ENCODE measurements around the gene HLA-B. TPM values are rescaled to one million over a fixed set of nuclear protein-coding genes. Genes with fewer than 3 reads are reported as not detected.
A peak's percentile ranks its signal among the peaks of the same experiment; 100 is the strongest.

Gene HLA-B
- total RNA-seq, 2 experiments from 2014 or later = 4,654 to 4,702 TPM

GRCh38 chr6:31356216-31356945, 598 bp downstream of the HLA-B start:
- peak overlapping the region; percentile 93 for H3K4me3 Mint-ChIP-seq
- H3K9me3 Mint-ChIP-seq = no peaks in the 10 kb centered on the region
- POLR2A ChIA-PET = no interaction called here

GRCh38 chr6:31355583-31355948, 1.4 kb downstream of the HLA-B start:
- ChIA-PET CTCF (interaction anchor here (0.7 to 2.1 kb wide), 2 partner anchors 11 to 27 kb away, joined by 4 to 8 read pairs; no protein-coding TSS in a partner anchor), POLR2A (no interaction called here)
- DNase-seq = no peak
- H3K9me3 Mint-ChIP-seq = no peaks in the 10 kb centered on the region
- peak overlapping the region; percentile 76 for H3K27ac Mint-ChIP-seq
- peaks cover 52% of the 10 kb centered on the region for H3K36me3 Mint-ChIP-seq (ENCODE audit: low read depth)
- H3K4me1 Mint-ChIP-seq = peaks cover 63% of the 10 kb centered on the region
- H3K27me3 Mint-ChIP-seq = peaks cover 3% of the 10 kb centered on the region
- H3K4me3 Mint-ChIP-seq = peak overlapping the region; percentile 93

More at GRCh38 chr6:31356216-31356945, 598 bp downstream of the HLA-B start:
- Mint-ChIP-seq H3K4me1 (peaks cover 59% of the 10 kb centered on the region), H3K36me3 (ENCODE audit: low read depth) (peaks cover 59% of the 10 kb centered on the region), H3K27ac (peak overlapping the region; percentile 100), H3K27me3 (peaks cover 3% of the 10 kb centered on the region)
- peak; percentile 79 for DNase-seq
- CTCF ChIA-PET = no interaction called here

GRCh38 chr6:31354864-31355582, 2.0 kb downstream of the HLA-B start:
- DNase-seq = no peak
- peaks cover 49% of the 10 kb centered on the region for H3K36me3 Mint-ChIP-seq (ENCODE audit: low read depth)
- H3K27me3 Mint-ChIP-seq = no peaks in the 10 kb centered on the region
- peaks cover 63% of the 10 kb centered on the region for H3K4me1 Mint-ChIP-seq
- H3K9me3 Mint-ChIP-seq = no peaks in the 10 kb centered on the region
- ChIA-PET POLR2A (no interaction called here), CTCF (interaction anchor here (0.7 to 2.1 kb wide), 3 partner anchors 12 to 157 kb away, joined by 4 to 8 read pairs (median 5); no protein-coding TSS in a partner anchor)
- H3K27ac Mint-ChIP-seq = peak overlapping the region; percentile 76
- H3K4me3 Mint-ChIP-seq = peak overlapping the region; percentile 93

DNA sequence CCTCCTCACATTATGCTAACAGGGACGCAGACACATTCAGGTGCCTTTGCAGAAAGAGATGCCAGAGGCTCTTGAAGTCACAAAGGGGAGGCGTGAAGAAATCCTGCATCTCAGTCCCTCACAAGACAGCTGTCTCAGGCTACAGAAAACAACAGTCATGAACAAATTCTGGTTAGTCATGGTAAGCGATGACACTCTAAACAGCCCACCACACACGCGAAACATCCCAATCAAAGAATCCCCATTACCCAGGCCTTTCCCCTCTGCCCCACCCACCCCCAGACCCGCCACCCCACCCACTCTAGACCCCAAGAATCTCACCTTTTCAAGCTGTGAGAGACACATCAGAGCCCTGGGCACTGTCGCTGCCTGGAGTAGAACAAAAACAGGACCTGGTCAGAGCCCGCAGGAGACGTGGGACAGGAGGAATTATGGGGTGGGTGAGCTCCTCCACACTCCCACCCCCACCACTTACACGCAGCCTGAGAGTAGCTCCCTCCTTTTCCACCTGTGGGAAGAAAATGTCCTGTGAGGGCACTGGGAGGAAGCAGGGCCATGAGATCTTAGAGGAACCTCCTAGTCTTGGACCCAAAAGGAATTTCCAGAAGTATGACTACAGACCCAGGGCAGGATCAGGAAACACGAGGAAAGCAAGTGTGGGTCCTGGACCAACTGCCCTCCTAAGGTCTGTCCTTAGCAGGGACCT, 2.7 kb downstream of the HLA-B start:
- Mint-ChIP-seq H3K4me1 (peaks cover 58% of the 10 kb centered on the region), H3K27me3 (no peaks in the 10 kb centered on the region), H3K9me3 (no peaks in the 10 kb centered on the region), H3K36me3 (ENCODE audit: low read depth) (peaks cover 49% of the 10 kb centered on the region), H3K4me3 (peak overlapping the region; percentile 93), H3K27ac (peak overlapping the region; percentile 78)
- CTCF ChIA-PET = interaction anchor here (0.6 to 2.1 kb wide), 3 partner anchors 12 to 157 kb away, joined by 3 to 8 read pairs (median 5); no protein-coding TSS in a partner anchor
- POLR2A ChIA-PET = interaction anchor here (0.6 kb wide), 1 partner anchor 86 kb away, joined by 3 read pairs; no protein-coding TSS in a partner anchor
- DNase-seq = no peak

DNA sequence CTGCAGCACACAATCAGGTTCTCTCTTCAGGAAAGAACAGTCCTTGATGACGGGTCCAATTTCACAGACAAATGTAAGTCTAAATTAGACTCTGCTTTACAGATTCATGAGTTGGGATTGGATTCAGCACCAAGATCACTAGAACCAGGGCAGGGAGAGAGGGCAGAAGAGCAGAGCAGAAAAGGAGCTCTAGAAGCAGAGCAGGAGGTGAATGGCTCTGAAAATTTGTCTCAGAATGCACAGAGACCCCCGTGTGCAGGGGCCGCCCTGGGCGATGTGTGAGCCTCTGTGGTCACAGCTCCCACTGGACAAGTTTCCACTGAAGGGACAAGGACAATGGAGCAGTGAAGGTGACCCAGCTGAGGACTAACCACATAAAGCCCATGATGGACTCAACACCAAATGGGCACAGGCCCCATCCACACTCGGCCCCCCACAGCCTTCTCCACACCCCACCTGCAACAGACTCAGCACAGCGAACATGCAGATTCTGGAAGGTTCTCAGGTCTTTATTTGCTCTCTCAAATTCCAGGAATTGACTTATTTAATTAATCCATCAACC, 3.5 kb downstream of the HLA-B start:
- Mint-ChIP-seq H3K27me3 (no peaks in the 10 kb centered on the region), H3K36me3 (ENCODE audit: low read depth) (peaks cover 49% of the 10 kb centered on the region), H3K9me3 (no peaks in the 10 kb centered on the region), H3K27ac (peak overlapping the region; percentile 78), H3K4me3 (peak overlapping the region; percentile 93), H3K4me1 (peaks cover 49% of the 10 kb centered on the region)
- ChIA-PET CTCF (interaction anchor here (1.8 to 2.1 kb wide), 2 partner anchors 13 to 156 kb away, joined by 5 to 8 read pairs; no protein-coding TSS in a partner anchor), POLR2A (interaction anchor here (0.6 kb wide), 1 partner anchor 85 kb away, joined by 3 read pairs; no protein-coding TSS in a partner anchor)
- DNase-seq = no peak

DNA sequence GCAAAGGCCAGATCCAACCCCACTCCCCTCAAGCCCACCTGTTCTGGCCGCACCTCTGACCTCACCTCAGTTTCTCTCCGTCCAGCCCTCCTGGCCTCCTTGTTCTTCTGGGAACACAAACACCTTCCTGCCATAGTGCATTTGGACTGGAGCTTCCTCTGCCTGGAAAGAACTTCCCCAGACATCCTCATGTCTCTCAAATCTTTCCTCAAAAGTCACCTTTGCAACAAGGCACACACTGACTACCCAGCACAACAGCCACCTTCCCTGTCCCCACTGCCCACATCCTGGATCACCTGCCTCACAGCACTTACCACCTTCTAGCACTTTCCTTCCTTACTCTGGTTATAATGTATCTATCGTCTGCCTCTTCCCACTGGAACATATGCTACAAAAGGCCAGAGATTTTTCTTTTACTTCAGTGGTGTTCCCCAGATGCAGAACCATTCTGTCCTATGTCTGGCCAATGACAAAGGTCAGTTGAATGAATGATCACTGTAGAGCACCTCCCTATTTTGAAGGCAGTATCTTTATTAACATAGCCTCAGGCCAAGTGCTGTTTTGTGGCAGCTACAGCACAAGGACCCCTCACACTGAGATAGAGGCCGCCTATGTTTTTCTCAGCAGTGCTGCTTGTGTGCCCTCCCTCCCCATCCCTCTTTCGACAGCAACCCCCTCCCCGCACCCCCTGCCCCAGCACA, 4.1 kb downstream of the HLA-B start:
- Mint-ChIP-seq H3K27ac (peak overlapping the region; percentile 16), H3K27me3 (no peaks in the 10 kb centered on the region), H3K4me1 (peaks cover 43% of the 10 kb centered on the region), H3K4me3 (peak overlapping the region; percentile 93), H3K36me3 (ENCODE audit: low read depth) (peaks cover 49% of the 10 kb centered on the region), H3K9me3 (no peaks in the 10 kb centered on the region)
- POLR2A ChIA-PET = interaction anchor here (0.6 kb wide), 1 partner anchor 87 kb away, joined by 4 read pairs; no protein-coding TSS in a partner anchor
- DNase-seq = no peak
- CTCF ChIA-PET = no interaction called here

DNA sequence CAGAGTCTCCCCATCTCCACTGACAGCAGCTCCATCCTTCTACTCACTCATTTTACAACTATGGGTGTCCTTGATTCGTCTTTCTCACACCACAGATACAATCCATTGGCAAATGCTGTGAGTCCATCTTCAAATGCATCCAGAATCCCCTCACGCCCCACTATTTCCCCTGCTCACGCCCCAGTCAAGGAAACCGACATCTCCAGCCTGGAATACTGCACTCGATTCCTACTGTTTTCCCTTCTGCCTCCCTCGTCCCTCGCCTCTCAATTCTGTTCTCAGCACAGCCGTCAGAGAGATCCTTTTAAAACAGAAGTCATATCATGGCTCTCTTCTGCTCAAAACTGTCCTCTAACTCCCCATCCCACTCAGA, 4.7 kb downstream of the HLA-B start:
- peaks cover 42% of the 10 kb centered on the region for H3K4me1 Mint-ChIP-seq
- peaks cover 49% of the 10 kb centered on the region for H3K36me3 Mint-ChIP-seq (ENCODE audit: low read depth)
- ChIA-PET POLR2A (interaction anchor here (1.0 kb wide), 1 partner anchor 85 kb away, joined by 5 read pairs; no protein-coding TSS in a partner anchor), CTCF (no interaction called here)
- H3K27ac Mint-ChIP-seq = peak overlapping the region; percentile 32
- H3K4me3 Mint-ChIP-seq = peak overlapping the region; percentile 93
- DNase-seq = no peak
- H3K9me3 Mint-ChIP-seq = no peaks in the 10 kb centered on the region
- no peaks in the 10 kb centered on the region for H3K27me3 Mint-ChIP-seq

GRCh38 chr6:31351401-31352309, 5.3 kb downstream of the HLA-B start:
- Mint-ChIP-seq H3K36me3 (ENCODE audit: low read depth) (peaks cover 44% of the 10 kb centered on the region), H3K27ac (peak overlapping the region; percentile 32), H3K27me3 (no peaks in the 10 kb centered on the region), H3K4me1 (peaks cover 42% of the 10 kb centered on the region), H3K4me3 (peak overlapping the region; percentile 93), H3K9me3 (no peaks in the 10 kb centered on the region)
- ChIA-PET POLR2A (interaction anchor here (1.0 kb wide), 1 partner anchor 85 kb away, joined by 5 read pairs; no protein-coding TSS in a partner anchor), CTCF (no interaction called here)
- no peak for DNase-seq

- DNase-seq = no peak
- H3K4me1 Mint-ChIP-seq = peaks cover 42% of the 10 kb centered on the region
- ChIA-PET CTCF (no interaction called here), POLR2A (interaction anchor here (1.0 kb wide), 1 partner anchor 84 kb away, joined by 5 read pairs; no protein-coding TSS in a partner anchor)
- H3K36me3 Mint-ChIP-seq (ENCODE audit: low read depth) = peaks cover 40% of the 10 kb centered on the region
- no peaks in the 10 kb centered on the region for H3K9me3 Mint-ChIP-seq
- no peak overlapping the region for H3K4me3 Mint-ChIP-seq
- no peaks in the 10 kb centered on the region for H3K27me3 Mint-ChIP-seq
- H3K27ac Mint-ChIP-seq = no peak overlapping the region
Observed at GRCh38 chr6:31351033-31351380, 6.0 kb downstream of the HLA-B start.

- ChIA-PET POLR2A (no interaction called here), CTCF (interaction anchor here (1.5 kb wide), 1 partner anchor 16 kb away, joined by 3 read pairs; no protein-coding TSS in a partner anchor)
- Mint-ChIP-seq H3K4me3 (no peak overlapping the region), H3K4me1 (peaks cover 39% of the 10 kb centered on the region), H3K9me3 (no peaks in the 10 kb centered on the region), H3K27ac (no peak overlapping the region), H3K27me3 (no peaks in the 10 kb centered on the region), H3K36me3 (ENCODE audit: low read depth) (peaks cover 34% of the 10 kb centered on the region)
- DNase-seq = no peak
Observed at GRCh38 chr6:31350196-31351032, 6.6 kb downstream of the HLA-B start.

Data from activated CD4-positive, alpha-beta T cell treated with anti-CD3 and anti-CD28 coated beads, Interleukin-2, amount 10 ng/mL, durations not matched to agents 7 days and 5 days (primary cell).